GM23338 (cell line): ENCODE measurements around the gene SEZ6L. TPM values are rescaled to one million over a fixed set of nuclear protein-coding genes. Genes with fewer than 3 reads are reported as not detected.

Experiments
- ATAC-seq: fragments of 200-7000 bp; cut with Tn5 transposase; 3 replicates; pipeline ENCODE4 v1.9.1; 2020
- DNase-seq: peaks from one replicate; pipeline ENCODE4 v3.0.0-alpha.2; 2015; ENCODE audit warnings: low spot score
- H2AFZ ChIP-seq: fragments of 200-600 bp; sonication (generic); 2 replicates; pipeline ENCODE4 v1.8.0; 2016; ENCODE audit warnings: antibody characterized with exemption, mild to moderate bottlenecking, moderate library complexity
- H3F3A ChIP-seq: fragments of 200-600 bp; sonication (generic); replicated peaks from 2 replicates; pipeline ENCODE4 v1.8.0; 2017; ENCODE audit warnings: antibody characterized with exemption, mixed run types, low read depth
- H3K27ac ChIP-seq: fragments of 200-600 bp; sonication (generic); 2 replicates; pipeline ENCODE4 v1.6.1; 2016; ENCODE audit warnings: low read depth
- H3K27me3 ChIP-seq: fragments of 200-600 bp; sonication (generic); 2 replicates; pipeline ENCODE4 v1.8.0; 2016; ENCODE audit warnings: mild to moderate bottlenecking, mixed run types, moderate library complexity; ENCODE audit not compliant: insufficient read depth
- H3K36me3 ChIP-seq: fragments of 200-600 bp; sonication (generic); 2 replicates; pipeline ENCODE4 v1.8.0; 2016; ENCODE audit warnings: mild to moderate bottlenecking; ENCODE audit not compliant: insufficient read depth
- H3K4me1 ChIP-seq: fragments of 200-600 bp; sonication (generic); 2 replicates; pipeline ENCODE4 v1.8.0; 2016; ENCODE audit warnings: mild to moderate bottlenecking, moderate library complexity; ENCODE audit not compliant: insufficient read depth
- H3K4me2 ChIP-seq: fragments of 200-600 bp; sonication (generic); 2 replicates; pipeline ENCODE4 v1.7.1; 2017; ENCODE audit warnings: mixed run types
- H3K4me3 ChIP-seq: fragments of 200-600 bp; sonication (generic); 2 replicates; pipeline ENCODE4 v1.6.1; 2016; ENCODE audit warnings: mixed run types
- H3K79me2 ChIP-seq: fragments of 200-600 bp; sonication (generic); replicated peaks from 2 replicates; pipeline ENCODE4 v1.8.0; 2017; ENCODE audit warnings: mild to moderate bottlenecking; ENCODE audit not compliant: insufficient read depth
- H3K9me2 ChIP-seq: fragments of 200-600 bp; sonication (generic); 2 replicates; pipeline ENCODE4 v1.8.0; 2017; ENCODE audit not compliant: insufficient read depth
- H4K20me1 ChIP-seq: fragments of 200-600 bp; sonication (generic); replicated peaks from 2 replicates; pipeline ENCODE4 v1.8.0; 2017; ENCODE audit warnings: mild to moderate bottlenecking; ENCODE audit not compliant: insufficient read depth
- H3K27ac Mint-ChIP-seq: 2 replicates; pipeline ENCODE4 v1.8.0; 2020; ENCODE audit warnings: inconsistent platforms, mild to moderate bottlenecking, moderate library complexity, mixed read lengths
- H3K27me3 Mint-ChIP-seq: 3 replicates; pipeline ENCODE4 v1.8.0; 2022; ENCODE audit warnings: low read depth, mild to moderate bottlenecking, moderate library complexity, mixed read lengths, inconsistent platforms; ENCODE audit not compliant: insufficient read depth, poor library complexity
- H3K36me3 Mint-ChIP-seq: 3 replicates; pipeline ENCODE4 v1.8.0; 2021; ENCODE audit warnings: low read depth, mild to moderate bottlenecking, inconsistent platforms, moderate library complexity, mixed read lengths
- H3K4me1 Mint-ChIP-seq: 3 replicates; pipeline ENCODE4 v1.8.0; 2020; ENCODE audit warnings: mild to moderate bottlenecking, inconsistent platforms, mixed read lengths
- H3K4me3 Mint-ChIP-seq: 3 replicates; pipeline ENCODE4 v1.8.0; 2021; ENCODE audit warnings: moderate library complexity, mild to moderate bottlenecking, inconsistent platforms, mixed read lengths
- H3K9me3 Mint-ChIP-seq: 3 replicates; pipeline ENCODE4 v1.8.0; 2020; ENCODE audit warnings: moderate library complexity, mild to moderate bottlenecking, inconsistent platforms, mixed read lengths
- CREB1 ChIP-seq: fragments of 250-450 bp; sonication (Bioruptor Pico); IDR thresholded peaks from 2 replicates; pipeline ENCODE4 v1.5.0; 2020; ENCODE audit warnings: low read depth, mild to moderate bottlenecking, moderate library complexity
- ETS1 ChIP-seq: IDR thresholded peaks from 2 replicates; pipeline ENCODE4 v1.6.1; 2016; ENCODE audit warnings: antibody characterized with exemption
- EZH2 ChIP-seq: fragments of 200-600 bp; sonication (generic); IDR thresholded peaks from one replicate; pipeline ENCODE4 v1.8.0; 2017; ENCODE audit warnings: antibody characterized with exemption, mild to moderate bottlenecking, low read depth; ENCODE audit not compliant: unreplicated experiment
- EZH2phosphoT487 ChIP-seq: fragments of 200-600 bp; sonication (generic); IDR thresholded peaks from one replicate; pipeline ENCODE4 v1.8.1; 2018; ENCODE audit warnings: antibody characterized with exemption; ENCODE audit not compliant: unreplicated experiment
- NANOG ChIP-seq: IDR thresholded peaks from 2 replicates; pipeline ENCODE4 v1.6.1; 2016; ENCODE audit warnings: antibody characterized with exemption, borderline replicate concordance
- REST ChIP-seq: IDR thresholded peaks from one replicate; pipeline ENCODE4 v1.6.1; 2018; ENCODE audit warnings: antibody characterized with exemption; ENCODE audit not compliant: unreplicated experiment
- STAT1 ChIP-seq: IDR thresholded peaks from one replicate; pipeline ENCODE4 v1.6.1; 2016; ENCODE audit warnings: antibody characterized with exemption; ENCODE audit not compliant: unreplicated experiment
- ZNF331 ChIP-seq: fragments of 250-450 bp; sonication (Bioruptor Pico); IDR thresholded peaks from 2 replicates; pipeline ENCODE4 v1.5.0; 2020; ENCODE audit warnings: low read depth, mild to moderate bottlenecking, moderate library complexity
- polyA plus RNA-seq: library from polyadenylated mRNA; unstranded; fragments of >200 nt; fragmentation: Nextera tagmentation; extraction: Ambion mirVana; gene quantifications from 2 replicates; pipeline ENCODE4 v1.2.1, GENCODE V29; 2016
- total RNA-seq: library from RNA; depleted of rRNA; stranded (reverse); fragments of >200 nt; shearing (Covaris generic); gene quantifications from 2 replicates; pipeline ENCODE4 v1.2.3, GENCODE V29; 2014

The SEZ6L gene
- total and polyA plus RNA-seq, 2 experiments from 2014 or later = 0.13 to 0.24 TPM

GRCh38 chr22:26308467-26308866 is 139.2 kb downstream of the SEZ6L start (continued):
- no peak for TF ChIP-seq STAT1
- TF ChIP-seq EZH2phosphoT487 = no peak
- TF ChIP-seq EZH2 = no peak
- TF ChIP-seq ZNF331 (CRISPR knock-in tag) = no peak

GRCh38 chr22:26310616-26311015 is 141.4 kb downstream of the SEZ6L start:
- no peak overlapping the region for H3K4me3 Mint-ChIP-seq
- no peaks in the 10 kb centered on the region; the same call in 2 of the 3 replicates for H3K9me3 Mint-ChIP-seq
- TF ChIP-seq ETS1 (no peak), EZH2phosphoT487 (no peak), CREB1 (CRISPR knock-in tag) (no peak), NANOG (no peak), ZNF331 (CRISPR knock-in tag) (no peak)
- Histone ChIP-seq H3K27me3 (no peaks in the 10 kb centered on the region), H3K79me2 (no peaks in the 10 kb centered on the region), H3K4me3 (no peak overlapping the region), H4K20me1 (no peaks in the 10 kb centered on the region), H3K4me1 (no peaks in the 10 kb centered on the region), H3K9me2 (no peaks in the 10 kb centered on the region), H2AFZ (no peak overlapping the region), H3K4me2 (no peak overlapping the region), H3K36me3 (no peaks in the 10 kb centered on the region), H3F3A (no peaks in the 10 kb centered on the region), H3K27ac (no peak overlapping the region)
- no peak for DNase-seq
- ATAC-seq = no peak
- H3K36me3 Mint-ChIP-seq = no peaks in the 10 kb centered on the region
- peaks cover 3% of the 10 kb centered on the region; the same call in 2 of the 3 replicates for H3K4me1 Mint-ChIP-seq
- peaks cover 6% of the 10 kb centered on the region for H3K27me3 Mint-ChIP-seq
- no peak overlapping the region for H3K27ac Mint-ChIP-seq

GRCh38 chr22:26313291-26313690 is 144.0 kb downstream of the SEZ6L start:
- no peaks in the 10 kb centered on the region for H3K36me3 Mint-ChIP-seq
- Histone ChIP-seq H3K4me1 (no peaks in the 10 kb centered on the region), H3F3A (no peaks in the 10 kb centered on the region), H3K27me3 (no peaks in the 10 kb centered on the region), H3K27ac (no peak overlapping the region), H3K79me2 (no peaks in the 10 kb centered on the region), H3K36me3 (no peaks in the 10 kb centered on the region), H3K4me2 (no peak overlapping the region), H4K20me1 (no peaks in the 10 kb centered on the region), H3K4me3 (no peak overlapping the region), H3K9me2 (no peaks in the 10 kb centered on the region), H2AFZ (no peak overlapping the region)
- H3K4me1 Mint-ChIP-seq = peaks cover 2% of the 10 kb centered on the region; the same call in 1 of the 3 replicates
- no peaks in the 10 kb centered on the region; the same call in 2 of the 3 replicates for H3K9me3 Mint-ChIP-seq
- ATAC-seq = no peak
- peaks cover 2% of the 10 kb centered on the region for H3K27me3 Mint-ChIP-seq
- TF ChIP-seq REST (peak; percentile 52), EZH2 (no peak)
- no peak overlapping the region for H3K4me3 Mint-ChIP-seq
- no peak for DNase-seq
- H3K27ac Mint-ChIP-seq = no peak overlapping the region
